HepG2 (cell line): ENCODE results near the gene SEMA3B. TPM values are rescaled to one million over a fixed set of nuclear protein-coding genes. Genes with fewer than 3 reads are reported as not detected.

Source experiments
- ATAC-seq: fragments of 200-7000 bp; cut with Tn5 transposase; 3 replicates; pipeline ENCODE4 v1.9.1; 2020; ENCODE audit warnings: mild to moderate bottlenecking, moderate library complexity
- BruUV-seq: library from RNA; stranded (reverse); fragments of 400-500 nt; replicated peaks from 2 replicates; lab custom pipeline; 2021; lab: Mats Ljungman, UMichigan
- CTCF ChIA-PET: fragments of 300-600 bp; formaldehyde crosslinking; extraction: SDS; loops from one replicate; lab custom pipeline; 2021; ENCODE audit warnings: low total read pairs, inconsistent platforms, low intra/inter-chr PET ratio; lab: Yijun Ruan, JAX
- POLR2A ChIA-PET: fragments of 350-600 bp; sonication (Branson Sonifier 250); formaldehyde crosslinking; loops from one replicate; lab custom pipeline; 2020; ENCODE audit warnings: antibody characterized with exemption, inconsistent platforms; lab: Yijun Ruan, JAX
- DNase-seq: peaks from one replicate; pipeline ENCODE4 v3.0.0-alpha.2; 2015; ENCODE audit warnings: low spot score
- FAIRE-seq: peaks from 3 replicates; lab custom pipeline; 2011; peaks lifted over from hg19 to GRCh38; lab: Jason Lieb, UNC
- H2AFZ ChIP-seq: one replicate; pipeline ENCODE4 v1.6.1; 2011; ENCODE audit warnings: low read length, inconsistent platforms
- H3K27ac ChIP-seq: fragments of 300-600 bp; 3 replicates; pipeline ENCODE4 v1.8.0; 2011; ENCODE audit warnings: mixed run types, mild to moderate bottlenecking, mixed read lengths, low read length, inconsistent platforms; ENCODE audit not compliant: insufficient read depth; ENCODE audit errors: extremely low read length
- H3K27me3 ChIP-seq, 2 experiments: fragments of 200-600 bp in 1 of 2; 2 replicates in 1 of 2; 3 replicates in 1 of 2; pipeline versions ENCODE4 v1.6.0 to v1.8.0; 2011; ENCODE audit warnings: low read length in 2 of 2, mild to moderate bottlenecking in 2 of 2, moderate library complexity in 2 of 2, inconsistent platforms in 1 of 2; ENCODE audit not compliant: insufficient read depth in 2 of 2, control insufficient read depth in 1 of 2
- H3K36me3 ChIP-seq, 2 experiments: fragments of 200-600 bp in 1 of 2; replicated peaks in 1 of 2; 2 replicates in 1 of 2; 3 replicates in 1 of 2; pipeline versions ENCODE4 v1.5.1 to v1.8.0; 2011; ENCODE audit warnings: low read length in 2 of 2, inconsistent platforms in 1 of 2; ENCODE audit not compliant: insufficient read depth in 2 of 2, control insufficient read depth in 1 of 2
- H3K4me1 ChIP-seq: 2 replicates; pipeline ENCODE4 v1.5.1; 2012; ENCODE audit warnings: low read length, inconsistent platforms; ENCODE audit not compliant: insufficient read depth
- H3K4me2 ChIP-seq: 2 replicates; pipeline ENCODE4 v1.6.0; 2011; ENCODE audit warnings: low read depth, low read length, inconsistent platforms
- H3K4me3 ChIP-seq, 3 experiments: fragments of 200-600 bp in 1 of 3; sonication (generic), shearing (Covaris generic) in 1 of 3; replicated peaks in 1 of 3; 2 replicates each; pipeline ENCODE4 v1.5.1; 2011 to 2016; ENCODE audit warnings: low read length in 3 of 3, inconsistent platforms in 2 of 3, low read depth in 2 of 3, mild to moderate bottlenecking in 2 of 3, control low read depth in 1 of 3, mixed read lengths in 1 of 3; ENCODE audit not compliant: insufficient read depth in 1 of 3
- H3K79me2 ChIP-seq: one replicate; pipeline ENCODE4 v1.6.1; 2011; ENCODE audit warnings: low read length, inconsistent platforms; ENCODE audit not compliant: insufficient read depth
- H3K9ac ChIP-seq: 2 replicates; pipeline ENCODE4 v1.6.0; 2011; ENCODE audit warnings: mild to moderate bottlenecking, low read depth, low read length, inconsistent platforms; ENCODE audit not compliant: insufficient read depth
- H3K9me3 ChIP-seq: 2 replicates; pipeline ENCODE4 v1.5.1; 2012; ENCODE audit warnings: mild to moderate bottlenecking, low read length
- H4K20me1 ChIP-seq: 2 replicates; pipeline ENCODE4 v1.6.0; 2011; ENCODE audit warnings: inconsistent platforms, mild to moderate bottlenecking, low read length, moderate library complexity; ENCODE audit not compliant: insufficient read depth
- CCDC6 ChIP-seq: sonication (generic); formaldehyde crosslinking; IDR thresholded peaks from 2 replicates; pipeline ENCODE4 v1.8.1; 2022; ENCODE audit warnings: mild to moderate bottlenecking, missing genetic modification reagents, moderate library complexity
- ESRRA ChIP-seq: sonication (generic); formaldehyde crosslinking; IDR thresholded peaks from 2 replicates; pipeline ENCODE4 v1.5.1; 2020; ENCODE audit warnings: mild to moderate bottlenecking, low read depth, missing genetic modification reagents
- FOXK1 ChIP-seq: sonication (generic); formaldehyde crosslinking; IDR thresholded peaks from 2 replicates; pipeline ENCODE4 v1.4.0; 2020; ENCODE audit warnings: low read depth, missing genetic modification reagents, borderline replicate concordance
- HNRNPK ChIP-seq: fragments of 200-400 bp; formaldehyde crosslinking; IDR thresholded peaks from 2 replicates; pipeline ENCODE4 v1.6.1; 2018; ENCODE audit warnings: low read length, low read depth, moderate library complexity, mild to moderate bottlenecking; ENCODE audit not compliant: poor library complexity, severe bottlenecking
- JUNB ChIP-seq: sonication (generic); formaldehyde crosslinking; IDR thresholded peaks from 2 replicates; pipeline ENCODE4 v1.8.0; 2022; ENCODE audit warnings: missing genetic modification reagents, mild to moderate bottlenecking, borderline replicate concordance
- MIER3 ChIP-seq: IDR thresholded peaks from 2 replicates; pipeline ENCODE4 v1.6.1; 2016; ENCODE audit warnings: missing compliant biosample characterization, borderline replicate concordance
- NPAS2 ChIP-seq: sonication (generic); formaldehyde crosslinking; IDR thresholded peaks from 2 replicates; pipeline ENCODE4 v1.8.0; 2022; ENCODE audit warnings: mild to moderate bottlenecking, missing genetic modification reagents, borderline replicate concordance
- NR3C1 ChIP-seq: sonication (generic); formaldehyde crosslinking; IDR thresholded peaks from 2 replicates; pipeline ENCODE4 v1.4.0; 2020; ENCODE audit warnings: missing genetic modification reagents
- POLR2AphosphoS2 ChIP-seq: IDR thresholded peaks from 2 replicates; pipeline ENCODE4 v1.6.1; 2011; ENCODE audit warnings: low read depth, low read length, improper control_type of control experiment
- RBM22 ChIP-seq: fragments of 200-400 bp; formaldehyde crosslinking; optimal IDR thresholded peaks from 2 replicates; pipeline ENCODE3; 2017; ENCODE audit warnings: mild to moderate bottlenecking, low read length, moderate library complexity
- RELA ChIP-seq: sonication (generic); formaldehyde crosslinking; IDR thresholded peaks from 2 replicates; pipeline ENCODE4 v1.4.0; 2020; ENCODE audit warnings: missing genetic modification reagents
- RXRA ChIP-seq: sonication (generic); formaldehyde crosslinking; IDR thresholded peaks from 2 replicates; pipeline ENCODE4 v1.5.1; 2020; ENCODE audit warnings: missing genetic modification reagents
- SCMH1 ChIP-seq: sonication (generic); formaldehyde crosslinking; IDR thresholded peaks from 2 replicates; pipeline ENCODE4 v1.9.0; 2021; ENCODE audit warnings: missing genetic modification reagents, mild to moderate bottlenecking, borderline replicate concordance
- SMC3 ChIP-seq: IDR thresholded peaks from 2 replicates; pipeline ENCODE4 v1.6.1; 2011; ENCODE audit warnings: low read length, improper control_type of control experiment
- SP4 ChIP-seq: sonication (generic); formaldehyde crosslinking; IDR thresholded peaks from 2 replicates; pipeline ENCODE4 v1.8.1; 2023; ENCODE audit warnings: mild to moderate bottlenecking, missing genetic modification reagents
- ZKSCAN1 ChIP-seq: fragments of 150-350 bp; IDR thresholded peaks from 2 replicates; pipeline ENCODE4 v1.6.1; 2014; ENCODE audit warnings: low read length
- ZKSCAN5 ChIP-seq: sonication (generic); formaldehyde crosslinking; IDR thresholded peaks from 2 replicates; pipeline ENCODE4 v1.5.1; 2020; ENCODE audit warnings: mild to moderate bottlenecking, missing genetic modification reagents
- ZNF24 ChIP-seq: fragments of 450-650 bp; IDR thresholded peaks from 2 replicates; pipeline ENCODE4 v1.6.1; 2017; ENCODE audit warnings: antibody characterized with exemption, mild to moderate bottlenecking
- ZNF333 ChIP-seq: sonication (generic); formaldehyde crosslinking; IDR thresholded peaks from 2 replicates; pipeline ENCODE4 v1.4.0; 2020; ENCODE audit warnings: mild to moderate bottlenecking, missing genetic modification reagents, borderline replicate concordance
- ZNF414 ChIP-seq: sonication (generic); formaldehyde crosslinking; IDR thresholded peaks from 2 replicates; pipeline ENCODE4 v1.5.0; 2020; ENCODE audit warnings: missing genetic modification reagents
- ZNF468 ChIP-seq: sonication (generic); formaldehyde crosslinking; IDR thresholded peaks from 2 replicates; pipeline ENCODE4 v1.8.0; 2022; ENCODE audit warnings: mild to moderate bottlenecking, moderate library complexity, missing genetic modification reagents
- ZNF558 ChIP-seq: sonication (generic); formaldehyde crosslinking; IDR thresholded peaks from 2 replicates; pipeline ENCODE4 v1.9.0; 2022; ENCODE audit warnings: mild to moderate bottlenecking, missing genetic modification reagents, borderline replicate concordance
- ZNF563 ChIP-seq: sonication (generic); formaldehyde crosslinking; IDR thresholded peaks from 2 replicates; pipeline ENCODE4 v1.8.0; 2022; ENCODE audit warnings: mild to moderate bottlenecking, moderate library complexity, missing genetic modification reagents
- WGBS: methylation state at CpG from one replicate; pipeline ENCODE4 v1.1.6; 2017; ENCODE audit warnings: low lambda C conversion rate; 5-methylcytosine and 5-hydroxymethylcytosine counted together
- in situ Hi-C: cut with HindIII; loops from 2 replicates; pipeline ENCODE4 v1.10.0; 2017; ENCODE audit warnings: low pct_unique_long_range_greater_than_20kb; ENCODE audit not compliant: extremely low pct_ligation_motif_present
- intact Hi-C: fragments of 100-400 bp; cut with micrococcal nuclease; formaldehyde crosslinking; loops from one replicate; pipeline ENCODE4 v1.10.0; 2022; ENCODE audit not compliant: unreplicated experiment
- polyA plus RNA-seq, 8 experiments: library from polyadenylated mRNA; depleted of rRNA in 3 of 8; stranded (reverse) in 7 of 8; unstranded in 1 of 8; fragments of >200 nt; fragmentation: Illumina TruSeq in 4 of 8; extraction: Trizol in 4 of 8; gene quantifications; 2 replicates each; pipeline versions ENCODE4 v1.2.1 to v1.2.3, GENCODE V29; 2011 to 2016; ENCODE audit warnings: low read depth in 4 of 8, missing spikeins in 1 of 8, mixed read lengths in 1 of 8; ENCODE audit not compliant: insufficient read depth in 1 of 8
- total RNA-seq, 5 experiments: library from RNA; depleted of rRNA; stranded (reverse); fragments of >200 nt; fragmentation: Illumina TruSeq; extraction: Trizol; gene quantifications; 2 replicates each; pipeline ENCODE4 v1.2.3, GENCODE V29; 2016; ENCODE audit warnings: low read depth in 1 of 5

Gene SEMA3B
- total and polyA plus RNA-seq, 2 of the 13 experiments (the other 11 are each of a cell fraction or from before 2014, with no cell fraction given) = 93.2 to 158 TPM

- ChIA-PET POLR2A (interaction anchor here (1.1 to 7.9 kb wide), 14 partner anchors 10 to 106 kb away, joined by 3 to 222 read pairs (median 12); partner anchors contain the start of genes CYB561D2, GNAI2, HYAL2 and IFRD2), CTCF (interaction anchor here (1.9 to 2.5 kb wide), 2 partner anchors 20 to 22 kb away, joined by 14 to 15 read pairs; partner anchors contain the start of gene HYAL2)
- FAIRE-seq (no peak), ATAC-seq (peak; percentile 3), DNase-seq (no peak)
- H3K9me3 ChIP-seq = no peaks in the 10 kb centered on the region
- no TSS peak for BruUV-seq
- in situ Hi-C loops = no loop called here
- H2AFZ ChIP-seq = no peak overlapping the region
- H3K4me3 ChIP-seq = peak overlapping the region; percentile 67 to 91 (median 71)
- H3K4me2 ChIP-seq = peak overlapping the region; percentile 86
- WGBS = 10% methylated on average over 2 of the region's 32 CpGs
- peaks cover 11% of the 10 kb centered on the region for H4K20me1 ChIP-seq
- peaks cover 56% of the 10 kb centered on the region for H3K4me1 ChIP-seq
- H3K36me3 ChIP-seq = peaks cover 1 to 3% of the 10 kb centered on the region in 2 experiments; a peak in 2 of 5 replicates
- H3K79me2 ChIP-seq = peaks cover 36% of the 10 kb centered on the region
- intact Hi-C loops = loop anchor here (1.0 to 5.0 kb wide), 2 partner anchors 22 to 40 kb away; no protein-coding TSS in a partner anchor
- H3K27ac ChIP-seq = peak overlapping the region; percentile 96
- H3K9ac ChIP-seq = peak overlapping the region; percentile 93
- H3K27me3 ChIP-seq = no peaks in the 10 kb centered on the region; a peak in 1 of 5 replicates
- TF ChIP-seq SMC3 (no peak), ESRRA (CRISPR knock-in tag) (no peak), POLR2AphosphoS2 (0 out of 2 replicates have a peak, but pooled peaks have one; percentile 6), SCMH1 (CRISPR knock-in tag) (no peak), SP4 (CRISPR knock-in tag) (peak; percentile 68; the same call in 1 of the 2 replicates), FOXK1 (CRISPR knock-in tag) (no peak), RBM22 (peak; percentile 65), ZNF333 (CRISPR knock-in tag) (0 out of 2 replicates have a peak, but pooled peaks have one; percentile 9), ZNF24 (no peak), ZNF468 (CRISPR knock-in tag) (0 out of 2 replicates have a peak, but pooled peaks have one; percentile 54), CCDC6 (CRISPR knock-in tag) (peak; percentile 75; the same call in 1 of the 2 replicates), JUNB (0 out of 2 replicates have a peak, but pooled peaks have one; percentile 15), NR3C1 (CRISPR knock-in tag) (no peak), ZKSCAN5 (CRISPR knock-in tag) (0 out of 2 replicates have a peak, but pooled peaks have one; percentile 52), HNRNPK (no peak), NPAS2 (no peak), ZNF414 (CRISPR knock-in tag) (peak; percentile 13; the same call in 1 of the 2 replicates), ZNF558 (peak; percentile 8; the same call in 1 of the 2 replicates), ZNF563 (CRISPR knock-in tag) (peak; percentile 53), ZKSCAN1 (no peak), RELA (CRISPR knock-in tag) (no peak), RXRA (peak; percentile 8; the same call in 1 of the 2 replicates), MIER3 (CRISPR knock-in tag) (no peak)
These were observed 33.4 kb downstream of the SEMA3B start for GRCh38 chr3:50302095-50303012.
